Suppressor macrophage treated with lipopolysaccharide for 1 hour (primary cell): ENCODE results near the gene KCNQ1.

ENCODE experiments used
- DNase-seq, 3 donors: peaks; one replicate each; pipeline ENCODE4 v3.0.0-alpha.2; 2020 to 2022

The KCNQ1 gene

DNA sequence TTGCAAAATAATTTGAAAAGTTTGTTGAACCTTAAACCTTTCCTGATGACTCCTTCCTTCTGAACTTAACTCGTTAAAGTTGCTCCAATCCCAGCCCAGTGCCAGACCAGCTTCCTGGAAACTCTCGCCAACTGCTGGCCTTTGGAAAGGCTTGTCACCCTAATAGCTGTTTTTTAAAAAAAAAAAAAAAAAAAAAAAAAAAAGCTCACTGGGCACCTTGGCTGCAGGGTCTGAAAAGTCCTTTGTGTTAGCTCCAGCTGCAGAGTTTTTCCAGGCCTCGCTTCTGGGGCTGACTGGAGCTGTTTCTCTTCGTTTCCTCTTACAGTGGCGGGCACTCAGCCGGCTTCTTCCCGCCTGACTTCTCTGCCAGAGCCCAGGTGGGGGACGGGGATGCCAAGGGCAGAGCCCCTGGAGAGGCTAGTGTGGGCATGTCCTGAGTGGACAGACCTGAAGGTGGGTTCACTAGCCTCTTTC lies 229.9 kb downstream of the KCNQ1 start:
- DNase-seq, result no peak

DNA sequence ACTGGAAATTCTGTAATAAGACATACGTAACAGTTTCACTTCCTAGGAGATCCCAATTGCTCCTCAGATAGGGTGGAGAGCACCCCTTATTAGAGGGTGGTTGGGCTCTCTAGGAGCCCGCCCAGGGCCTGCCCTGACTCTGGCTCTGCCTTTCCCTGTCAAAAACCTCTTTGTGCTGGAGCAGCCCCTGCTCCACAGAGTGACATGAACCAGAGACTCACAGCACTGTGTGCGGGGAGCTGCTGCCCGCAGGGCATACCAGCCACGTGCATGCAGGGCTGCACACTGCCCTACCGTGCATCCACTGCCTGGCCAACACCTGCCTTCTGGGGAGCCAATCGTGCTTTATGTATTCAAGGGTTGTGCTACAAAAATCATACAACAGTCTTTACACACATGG lies 230.7 kb downstream of the KCNQ1 start:
- DNase-seq, result peak in 2 of 3 donors; percentile 5 to 17

DNA sequence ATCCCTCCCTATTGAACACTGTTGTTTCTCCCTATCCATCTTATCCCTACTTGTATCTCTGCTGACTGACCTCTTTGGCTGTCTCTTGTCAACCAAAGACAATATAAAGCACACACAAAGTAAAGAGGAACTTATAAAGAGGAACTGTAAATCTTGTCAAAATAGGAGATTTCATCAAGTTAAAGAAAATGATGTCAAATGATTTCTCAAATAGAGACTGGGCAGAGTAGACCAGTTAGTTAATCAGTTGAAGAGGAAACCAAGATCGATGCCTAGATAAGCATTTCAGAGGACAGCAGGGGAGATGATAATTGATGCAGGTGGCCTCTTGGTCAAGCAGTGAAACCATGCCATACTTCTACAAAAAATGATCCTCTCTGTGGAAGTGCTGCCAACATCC lies 232.3 kb downstream of the KCNQ1 start:
- DNase-seq, result peak; percentile 33 to 76 (median 75)

DNA sequence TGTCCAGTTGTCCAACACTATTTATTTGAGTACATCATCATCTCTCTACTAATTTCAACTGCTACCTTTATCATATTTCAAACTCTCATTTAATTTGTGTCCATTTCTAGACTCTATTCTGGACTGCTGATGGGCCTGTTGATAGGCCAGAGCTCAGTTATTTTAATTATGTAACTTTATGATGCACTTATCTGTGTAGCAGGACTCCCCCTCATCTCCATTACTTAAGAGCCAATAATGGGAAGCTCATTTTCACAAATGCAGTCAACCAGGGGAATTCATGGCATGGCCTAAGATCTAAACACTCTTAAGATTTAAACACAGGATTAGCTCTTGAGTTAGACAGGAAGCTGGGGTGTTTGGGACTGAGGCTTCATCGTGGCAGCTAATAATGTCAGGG lies 233.6 kb downstream of the KCNQ1 start:
- peak in 1 of 3 donors; percentile 8 for DNase-seq

DNA sequence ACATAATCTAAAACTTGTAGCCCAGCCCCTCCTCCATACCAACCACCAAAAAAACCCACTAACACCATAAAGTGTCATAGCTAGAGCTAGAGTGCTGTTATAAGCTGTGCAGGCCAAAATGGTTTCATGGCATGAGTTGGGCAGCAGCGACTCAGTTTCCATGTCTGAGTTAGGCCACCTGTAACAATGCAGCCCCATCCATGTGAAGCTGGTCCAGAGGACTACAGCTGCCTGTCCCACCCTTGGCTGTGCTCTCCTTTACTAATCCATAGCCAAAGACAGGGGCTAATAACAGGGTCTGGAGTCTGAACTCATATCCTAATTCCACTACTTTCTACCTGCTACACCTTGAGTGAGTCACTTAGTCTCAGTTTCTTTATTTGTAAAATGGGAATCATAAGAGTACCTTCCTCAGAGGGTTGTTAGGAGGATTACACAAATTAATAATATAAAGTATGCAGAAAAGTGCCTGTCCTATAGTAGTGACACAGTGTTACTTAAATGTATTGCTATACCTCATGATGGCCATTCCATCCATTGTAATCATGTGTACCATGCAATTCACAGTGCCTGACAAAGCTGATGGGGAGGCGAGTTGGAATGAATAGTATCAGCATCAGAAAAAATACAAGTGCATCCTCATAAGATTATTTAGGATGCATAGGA lies 234.3 kb downstream of the KCNQ1 start:
- DNase-seq, result no peak

DNA sequence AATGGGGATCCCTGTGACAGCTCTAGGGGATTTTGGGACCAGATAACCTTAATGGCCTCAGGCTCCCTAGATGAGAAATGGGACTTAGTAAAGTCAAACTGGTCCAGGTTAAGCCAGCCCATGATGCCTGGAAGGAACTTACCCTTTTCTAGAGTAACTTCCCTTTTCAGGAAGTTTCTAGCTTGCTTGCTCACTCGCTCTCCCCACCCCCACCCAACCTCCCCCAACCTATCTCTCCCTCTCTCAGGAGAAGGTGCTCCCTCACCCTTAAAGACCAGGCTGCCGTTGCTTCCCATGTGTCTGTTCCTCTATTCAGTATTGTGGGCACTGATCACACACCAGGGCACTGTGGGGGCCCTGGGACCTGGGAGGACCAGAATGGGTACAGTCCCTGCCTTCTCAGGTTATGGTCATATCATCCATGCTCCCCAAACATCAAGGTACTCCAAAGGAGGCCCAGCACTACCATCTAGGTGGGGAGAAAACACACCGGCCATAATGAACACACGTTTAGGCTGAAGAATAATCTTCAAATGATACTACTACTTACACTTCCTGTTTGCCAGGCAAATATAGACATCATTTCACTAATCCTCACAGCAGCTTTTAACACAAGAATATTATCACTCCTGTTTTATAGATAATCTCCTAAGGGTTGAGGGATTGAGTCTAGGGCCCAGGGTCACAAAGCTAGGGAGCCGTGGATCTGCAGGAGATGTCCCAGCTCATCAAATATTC lies 236.8 kb downstream of the KCNQ1 start:
- DNase-seq, result peak in 2 of 3 donors; percentile 17 to 24

DNA sequence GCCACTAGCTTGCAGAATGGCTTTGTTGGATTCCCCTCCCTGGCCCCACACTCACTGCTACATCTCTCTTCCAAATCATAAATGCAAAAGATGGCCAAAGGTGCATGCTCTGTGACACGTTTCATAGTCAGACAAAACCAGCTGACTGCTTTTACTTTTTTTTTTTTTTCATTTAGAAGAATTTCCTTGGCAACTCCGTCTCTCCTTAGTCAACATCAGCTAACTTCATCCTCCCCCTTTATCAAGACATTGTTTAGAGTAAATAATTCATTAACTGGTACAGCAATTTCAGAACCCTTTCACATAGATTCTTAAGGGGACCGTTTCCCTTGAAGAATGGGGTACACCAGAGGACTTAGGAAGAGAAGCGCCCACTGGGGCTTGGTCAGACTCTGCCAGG lies 239.0 kb downstream of the KCNQ1 start:
- DNase-seq, result no peak

DNA sequence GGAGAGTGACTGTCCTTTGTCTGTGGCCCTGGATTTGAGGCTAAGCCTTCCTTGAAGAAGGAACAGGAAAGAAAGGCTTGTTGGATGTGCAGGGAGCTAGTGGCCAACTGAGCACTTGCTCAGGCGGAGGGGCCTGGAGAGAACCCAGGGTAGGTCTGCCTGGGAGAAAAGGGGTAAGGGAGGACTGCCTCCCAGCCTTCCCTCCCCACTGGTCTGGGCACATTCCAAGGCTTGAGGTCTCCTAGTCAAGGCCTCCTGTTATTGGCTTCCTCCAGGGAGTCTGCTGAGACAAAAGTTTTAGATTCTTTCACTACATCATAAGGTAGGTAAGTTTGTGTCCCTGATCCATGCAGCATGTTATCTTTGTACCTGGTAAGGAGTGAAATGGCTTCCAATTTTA lies 239.8 kb downstream of the KCNQ1 start:
- DNase-seq, result no peak

DNA sequence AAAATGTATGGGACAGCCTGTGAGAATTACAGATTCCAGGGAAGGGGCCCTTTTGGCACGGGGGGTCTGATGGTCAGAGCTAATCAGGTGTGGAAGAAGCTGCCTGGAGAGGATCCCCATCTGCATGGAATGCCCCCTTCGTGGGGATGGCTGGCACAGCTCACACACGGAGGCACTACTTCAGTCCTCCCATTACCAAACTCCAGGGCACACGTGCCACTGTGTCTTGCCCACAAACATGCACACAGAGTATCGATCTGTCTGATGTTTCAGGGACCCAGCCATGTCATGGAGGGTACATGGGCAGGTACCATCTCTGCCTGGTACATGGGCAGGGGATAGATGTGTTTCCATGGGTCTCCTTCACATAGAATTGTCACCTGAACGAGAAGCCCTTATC lies 240.2 kb downstream of the KCNQ1 start:
- no peak for DNase-seq

DNA sequence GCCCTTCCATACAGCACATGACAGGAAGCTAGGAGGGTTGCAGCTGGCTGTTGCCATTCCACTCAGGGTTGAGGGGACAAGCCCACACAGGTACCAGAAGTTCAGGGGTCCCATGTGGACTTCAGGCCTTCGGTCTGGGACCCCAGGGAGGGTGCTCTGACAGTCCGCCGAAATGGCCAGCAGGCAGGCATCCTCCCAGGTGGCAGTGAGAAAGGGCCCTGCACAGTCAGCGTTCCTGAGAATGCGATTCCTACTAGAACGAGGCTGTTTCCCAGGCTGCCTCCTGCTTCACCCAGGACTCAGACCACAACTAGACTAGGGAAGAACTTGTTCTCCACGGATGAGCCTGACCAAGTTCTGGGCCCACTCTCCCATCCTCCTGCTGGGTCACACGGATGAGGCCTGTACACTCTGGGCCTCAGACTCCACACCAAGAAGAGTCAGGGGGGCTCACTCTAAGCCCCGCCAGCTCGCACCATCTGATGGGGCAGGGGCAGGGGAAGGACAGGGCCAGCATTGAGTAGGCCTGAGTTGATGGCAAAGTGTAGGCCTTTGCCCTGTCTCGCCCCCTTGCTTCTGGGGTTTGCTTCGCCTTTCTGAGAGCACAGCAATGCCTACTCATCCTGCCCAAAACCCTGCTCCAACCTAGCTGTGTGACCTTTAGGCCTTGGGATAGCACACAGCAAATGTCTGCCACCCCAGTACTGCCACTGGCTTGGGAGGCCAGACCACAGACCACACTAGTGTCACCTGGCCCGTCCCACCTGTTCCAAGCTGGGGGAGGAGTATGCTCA lies 241.0 kb downstream of the KCNQ1 start:
- no peak for DNase-seq

DNA sequence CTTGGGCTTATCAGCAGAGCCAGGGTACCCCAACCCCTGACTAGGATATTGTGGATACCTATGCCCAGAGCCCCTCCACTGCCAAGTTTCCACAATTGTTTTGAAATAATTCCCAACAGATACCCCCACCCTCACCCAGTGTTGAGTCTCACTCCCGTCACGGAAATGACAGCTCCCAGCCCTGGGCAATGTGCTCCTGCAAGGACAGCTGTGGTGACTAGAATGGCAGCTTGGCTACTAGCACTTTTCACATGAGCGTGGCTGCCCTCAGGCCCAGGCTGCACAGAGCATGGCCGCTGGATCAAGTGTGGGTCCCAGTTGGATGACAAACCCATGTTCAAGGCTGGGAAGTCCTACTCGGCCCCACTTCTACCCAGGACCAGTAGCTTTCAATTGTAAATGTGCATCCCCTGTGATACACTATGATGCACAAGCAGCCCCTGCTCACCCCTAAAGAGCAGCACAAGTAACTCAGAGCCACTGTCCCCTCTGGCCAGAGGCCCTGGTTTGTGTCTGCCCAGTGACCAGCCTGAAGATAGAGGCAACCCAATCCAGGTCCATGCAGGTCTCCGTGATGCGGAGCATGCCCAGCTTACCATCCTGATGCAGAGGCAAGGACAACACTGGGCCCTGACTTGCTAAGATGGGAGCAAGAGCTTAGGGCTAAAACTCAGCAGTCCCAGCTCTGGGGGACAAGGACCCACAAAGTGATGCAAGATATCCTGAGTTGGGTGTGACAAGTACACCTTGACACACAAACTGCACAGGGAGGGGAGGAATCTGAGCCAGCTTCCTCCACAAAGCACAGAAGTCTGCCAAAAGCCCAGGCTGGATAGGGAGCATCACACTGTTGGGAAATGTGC lies 241.8 kb downstream of the KCNQ1 start:
- DNase-seq, result no peak

DNA sequence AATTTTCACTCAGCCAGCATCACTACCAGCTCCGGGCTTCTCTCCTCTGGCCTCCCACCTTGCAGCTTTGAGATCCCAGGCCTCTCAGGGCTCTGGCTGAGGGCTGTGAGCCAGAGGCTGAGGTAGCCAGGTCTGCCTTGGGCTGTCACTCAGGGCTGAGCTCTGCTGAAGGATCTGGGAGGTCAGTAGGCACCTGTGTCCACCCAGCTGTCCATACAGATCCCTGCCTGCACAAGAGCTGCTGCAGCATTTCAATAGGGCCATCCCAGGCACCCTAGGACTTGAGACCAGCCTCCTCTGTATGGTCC lies 242.4 kb downstream of the KCNQ1 start:
- DNase-seq, result no peak

DNA sequence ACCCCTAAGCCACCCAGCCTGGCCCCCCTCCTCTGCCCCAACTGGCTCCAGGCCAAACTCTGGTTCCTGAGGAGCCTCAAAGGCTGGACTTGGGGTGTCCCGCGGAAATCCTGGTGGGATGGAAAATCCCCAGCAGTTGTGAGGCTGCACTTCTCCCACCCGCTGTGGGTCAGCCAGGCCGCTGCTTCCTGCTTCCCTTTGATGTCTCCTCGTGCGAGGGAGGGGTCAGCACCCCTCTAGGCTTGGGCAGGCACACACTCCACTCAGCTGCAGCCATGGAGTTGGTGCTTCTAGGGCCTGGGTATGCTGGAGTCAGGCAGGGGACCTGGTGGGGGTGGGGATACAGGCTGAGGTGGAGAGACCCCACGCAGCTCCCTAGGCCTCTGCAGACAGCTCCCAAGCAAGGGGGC lies 243.0 kb downstream of the KCNQ1 start:
- DNase-seq, result peak in 1 of 3 donors; percentile 10

DNA sequence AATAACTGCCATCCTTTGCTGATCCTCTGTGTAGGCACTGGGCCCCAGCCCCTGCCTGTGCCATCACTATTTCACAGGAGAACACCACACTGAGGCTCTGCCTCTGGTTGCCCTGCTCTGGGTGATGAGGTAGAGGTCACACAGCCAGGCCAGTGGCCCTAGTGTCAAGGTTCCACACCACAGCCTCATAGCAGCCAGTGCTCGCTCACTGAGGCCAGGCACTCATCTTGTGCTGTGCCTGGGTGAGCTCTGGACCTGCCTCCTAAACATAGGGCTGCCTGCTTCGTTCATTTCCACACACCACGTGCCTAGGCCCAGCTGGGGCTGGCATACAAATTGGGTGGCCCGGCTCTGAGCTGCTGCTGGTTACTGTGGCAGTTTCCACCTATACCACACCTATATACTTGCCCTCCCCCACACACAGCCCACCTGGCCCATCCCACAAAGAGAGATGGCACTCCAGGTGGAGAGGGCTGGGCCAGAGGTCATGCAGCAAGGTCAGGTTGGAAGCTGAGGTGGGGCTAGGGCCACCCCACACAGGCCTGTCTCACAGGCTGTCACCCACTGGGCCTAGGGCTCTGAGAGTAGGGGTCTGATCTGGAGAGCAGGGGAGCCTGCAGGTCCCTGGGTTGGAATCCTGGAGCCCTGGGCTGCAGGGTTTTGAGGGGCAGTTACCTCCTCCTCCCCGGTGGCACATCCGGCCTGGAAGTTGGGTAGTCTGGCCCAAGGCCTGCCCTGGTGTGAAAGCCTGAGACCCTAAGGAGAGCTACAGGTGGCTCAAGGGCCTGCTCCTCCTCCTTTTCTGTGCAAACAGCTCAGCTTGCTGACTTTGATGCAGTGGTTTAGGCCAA lies 243.8 kb downstream of the KCNQ1 start:
- no peak for DNase-seq

DNA sequence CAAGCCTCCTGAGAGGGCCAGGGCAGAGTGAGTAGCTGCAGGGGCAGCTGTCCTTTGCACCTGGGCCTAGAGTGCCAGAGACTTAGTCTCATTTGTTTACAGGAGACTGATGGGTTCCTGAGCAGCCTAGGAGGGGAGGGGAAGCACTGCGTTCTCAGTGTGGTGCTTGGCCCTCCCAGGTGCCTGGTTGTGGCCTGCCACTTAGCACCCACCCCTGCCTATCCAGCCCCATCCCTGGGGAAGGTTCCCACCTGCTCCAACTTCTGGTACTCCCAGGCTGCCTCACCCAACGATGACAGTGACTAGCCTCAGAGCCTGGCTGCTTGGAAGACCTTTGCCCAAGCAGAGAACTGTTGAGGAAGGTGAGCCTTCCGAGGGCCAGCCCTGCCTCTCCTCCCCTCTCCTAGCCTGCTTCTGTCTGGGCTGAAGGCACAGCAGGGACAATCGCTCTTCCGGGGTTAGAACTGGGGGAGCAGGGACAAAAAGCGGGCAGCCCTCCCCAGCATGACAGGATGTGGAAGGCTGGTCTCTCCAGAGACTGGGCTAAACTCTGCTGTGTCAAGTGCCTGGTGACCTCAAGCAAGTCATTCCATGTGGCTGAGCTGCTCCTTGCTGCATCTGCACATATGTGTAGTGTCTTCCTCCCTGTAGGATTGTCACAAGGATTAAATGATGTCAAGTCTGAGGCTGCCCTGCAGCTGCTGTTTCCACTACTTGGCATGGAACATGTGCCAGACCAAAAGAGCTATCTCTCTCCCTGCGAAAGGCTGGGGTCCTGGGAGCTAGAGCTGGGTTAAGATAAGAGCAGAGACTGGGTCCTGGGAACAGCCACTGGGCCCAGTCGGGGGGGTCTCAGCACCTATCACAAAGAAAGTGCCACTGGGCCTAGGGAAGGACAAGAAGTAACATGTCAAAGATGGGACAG lies 245.1 kb downstream of the KCNQ1 start:
- DNase-seq, result no peak

DNA sequence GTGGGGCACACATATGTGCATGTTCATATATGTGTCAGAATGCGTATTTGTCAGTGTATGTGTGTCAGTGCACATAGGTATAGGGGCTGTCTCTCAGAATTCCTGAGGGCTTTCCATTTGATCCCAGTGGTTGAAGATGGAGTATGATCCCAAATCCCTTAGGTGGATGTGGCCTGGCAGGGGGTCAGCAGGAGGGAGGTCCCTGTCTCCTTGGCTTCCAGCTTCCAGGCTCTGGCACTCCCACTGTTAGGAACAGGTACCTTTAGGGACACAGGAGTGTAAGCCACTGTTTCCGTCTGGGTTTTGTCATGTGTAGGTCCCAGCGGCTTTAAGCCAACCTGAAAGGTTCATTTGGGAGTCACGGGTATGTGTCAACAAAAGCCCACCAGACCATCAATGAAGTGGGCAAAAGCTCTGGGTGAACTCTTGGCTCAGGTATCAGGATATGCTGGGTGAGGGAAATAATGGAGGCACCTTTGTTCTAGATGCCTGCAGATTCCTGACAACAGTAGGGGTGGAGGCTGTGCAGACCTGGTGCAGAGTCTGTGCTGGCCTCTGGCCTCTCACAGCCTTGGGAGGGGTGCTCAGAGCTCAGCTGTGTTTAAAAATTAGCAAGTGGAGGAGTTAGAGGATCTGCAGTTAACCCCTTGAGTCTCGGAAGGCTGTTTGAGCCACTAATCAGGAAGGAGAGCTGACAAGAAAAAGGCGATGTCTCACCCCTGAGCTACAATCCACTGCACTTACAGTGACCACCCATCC lies 246.0 kb downstream of the KCNQ1 start:
- no peak for DNase-seq

DNA sequence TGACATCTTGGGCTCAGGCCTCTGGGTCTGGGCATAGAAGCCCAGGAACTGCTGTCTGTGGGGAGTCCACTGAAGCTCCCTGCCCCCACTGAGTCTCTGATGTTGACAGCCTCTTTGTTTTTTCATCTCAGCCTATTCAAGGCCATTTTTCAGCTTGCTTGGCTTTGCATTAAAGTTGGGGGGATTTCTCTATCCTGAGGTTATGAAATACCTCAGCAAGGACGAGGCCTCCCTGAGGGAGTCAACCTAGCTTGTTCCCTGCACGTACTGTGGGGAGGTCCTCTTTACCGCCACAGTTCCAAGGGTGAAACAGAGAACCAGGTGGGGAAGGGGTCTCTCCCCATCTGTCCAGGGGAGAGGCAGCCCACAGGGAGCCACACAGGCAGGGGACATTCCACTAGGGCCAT lies 246.6 kb downstream of the KCNQ1 start:
- no peak for DNase-seq

DNA sequence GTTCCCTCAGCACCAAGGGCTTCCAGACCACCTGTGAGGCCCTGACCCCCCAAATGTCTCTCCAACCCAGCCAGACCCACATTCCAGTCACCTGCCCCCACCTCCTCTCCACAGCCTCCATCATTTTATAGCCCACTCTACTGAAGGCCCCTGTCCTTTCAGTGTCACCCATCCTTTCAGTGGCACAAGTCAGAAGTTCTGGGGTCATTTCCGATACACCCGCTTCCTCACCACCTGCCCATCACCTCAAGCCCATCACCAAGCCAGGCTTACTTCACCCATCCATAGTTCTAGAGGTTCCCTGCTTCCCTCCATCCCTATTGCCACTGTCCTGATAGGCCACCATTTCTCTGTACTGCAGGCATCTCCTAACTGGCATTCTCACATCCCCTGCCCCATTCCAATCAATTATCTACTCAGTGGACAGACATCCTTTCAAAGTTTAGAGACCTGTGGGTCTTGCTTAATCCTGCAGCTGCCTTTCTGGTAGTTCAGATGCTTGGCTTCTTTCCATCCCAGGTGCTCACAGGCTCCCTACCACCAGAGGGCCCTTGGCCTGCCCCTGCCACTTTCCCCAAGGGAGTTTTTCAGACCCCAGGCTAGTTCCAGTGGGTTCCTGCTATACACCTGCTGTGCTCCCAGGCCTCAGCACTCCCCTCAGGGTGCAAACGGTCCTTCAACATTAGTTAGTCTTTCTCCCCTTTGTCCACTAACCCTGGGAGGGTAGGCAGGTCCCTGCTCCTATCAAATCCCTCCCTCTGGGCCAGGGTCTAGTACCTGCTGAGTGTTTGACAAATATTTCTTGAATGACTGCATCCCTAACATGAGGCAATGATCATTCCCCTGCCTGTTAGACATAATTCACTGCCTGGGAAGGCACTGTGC lies 247.4 kb downstream of the KCNQ1 start:
- no peak for DNase-seq
